IMR-90 (cell line): Measurements from ENCODE around the gene EYS.

Source experiments
- CTCF ChIP-seq: conservative IDR thresholded peaks from 2 replicates; pipeline ENCODE4 v1.5.1; 2012; ENCODE audit warnings: mild to moderate bottlenecking, low read depth, low read length, improper control_type of control experiment
- FOS ChIP-seq: fragments of 150-350 bp; IDR thresholded peaks from 2 replicates; pipeline ENCODE4 v1.6.1; 2016; ENCODE audit warnings: low read depth, low read length
- POLR2A ChIP-seq: IDR thresholded peaks from 2 replicates; pipeline ENCODE4 v1.6.1; 2012; ENCODE audit warnings: mild to moderate bottlenecking, low read depth, low read length
- RAD21 ChIP-seq: IDR thresholded peaks from 2 replicates; pipeline ENCODE4 v1.6.1; 2012; ENCODE audit warnings: low read length, improper control_type of control experiment
- RCOR1 ChIP-seq: IDR thresholded peaks from 2 replicates; pipeline ENCODE4 v1.6.1; 2012; ENCODE audit warnings: mild to moderate bottlenecking, low read length, improper control_type of control experiment; ENCODE audit not compliant: insufficient replicate concordance
- RFX5 ChIP-seq: IDR thresholded peaks from 2 replicates; pipeline ENCODE4 v1.8.0; 2012; ENCODE audit warnings: low read depth, mild to moderate bottlenecking, low read length, moderate library complexity
- SMC3 ChIP-seq: fragments of 150-350 bp; IDR thresholded peaks from 2 replicates; pipeline ENCODE4 v1.6.1; 2016; ENCODE audit warnings: low read depth, mild to moderate bottlenecking, antibody characterized with exemption, low read length, moderate library complexity
- TF ChIP-seq, protein P1 (sequence below): fragments of 150-350 bp; IDR thresholded peaks from 2 replicates; pipeline ENCODE4 v1.6.1; 2017; ENCODE audit warnings: mild to moderate bottlenecking, antibody characterized with exemption, low read length, low read depth

DNA sequence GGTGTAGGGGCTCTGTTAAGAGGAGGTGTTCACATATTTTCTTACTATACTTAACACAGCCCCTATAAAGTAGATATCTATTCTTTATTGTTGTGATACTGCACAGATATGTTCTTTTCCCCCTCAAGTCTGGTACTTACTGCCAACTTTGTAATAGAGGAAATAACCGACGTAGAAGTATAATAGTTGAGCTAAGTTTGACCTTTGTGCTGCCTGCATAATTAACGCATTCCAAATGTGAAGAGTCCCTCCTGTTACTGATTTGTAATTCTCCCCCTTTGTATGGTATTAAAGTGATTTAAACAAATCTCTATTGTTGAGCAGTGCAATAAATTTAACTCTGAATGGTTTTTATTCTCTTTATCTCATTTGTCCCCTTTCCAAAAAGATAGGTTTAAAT is 2032.4 kb downstream of the EYS start:
- TF ChIP-seq RFX5 (no peak), FOS (no peak), RAD21 (no peak), POLR2A (no peak), CTCF (no peak), SMC3 (no peak), RCOR1 (no peak)
- TF ChIP-seq, protein P1, sequence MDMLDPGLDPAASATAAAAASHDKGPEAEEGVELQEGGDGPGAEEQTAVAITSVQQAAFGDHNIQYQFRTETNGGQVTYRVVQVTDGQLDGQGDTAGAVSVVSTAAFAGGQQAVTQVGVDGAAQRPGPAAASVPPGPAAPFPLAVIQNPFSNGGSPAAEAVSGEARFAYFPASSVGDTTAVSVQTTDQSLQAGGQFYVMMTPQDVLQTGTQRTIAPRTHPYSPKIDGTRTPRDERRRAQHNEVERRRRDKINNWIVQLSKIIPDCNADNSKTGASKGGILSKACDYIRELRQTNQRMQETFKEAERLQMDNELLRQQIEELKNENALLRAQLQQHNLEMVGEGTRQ = no peak
